Kidney epithelial cell (primary cell): Measurements from ENCODE around the gene SPATA46. TPM values are rescaled to one million over a fixed set of nuclear protein-coding genes. Genes with fewer than 3 reads are reported as not detected.
"Not testable (repeated sequence)": the region's sequence is repeated elsewhere in the genome, so short reads cannot be mapped to it uniquely, and the experiment has no call there.

Experiments used
- DNase-seq: peaks from one replicate; pipeline ENCODE4 v3.0.0-alpha.2; 2010; ENCODE audit warnings: low read depth
- H3K27me3 ChIP-seq: 2 replicates; pipeline ENCODE4 v1.6.0; 2011; ENCODE audit warnings: low read length; ENCODE audit not compliant: control insufficient read depth, insufficient read depth
- H3K36me3 ChIP-seq: 2 replicates; pipeline ENCODE4 v1.5.1; 2011; ENCODE audit warnings: low read length; ENCODE audit not compliant: control insufficient read depth, insufficient read depth
- H3K4me3 ChIP-seq: 2 replicates; pipeline ENCODE4 v1.5.1; 2011; ENCODE audit warnings: low read depth, mild to moderate bottlenecking, control low read depth, low read length
- CTCF ChIP-seq: IDR thresholded peaks from 2 replicates; pipeline ENCODE4 v1.5.1; 2011; ENCODE audit warnings: mild to moderate bottlenecking, moderate library complexity, low read length, control low read depth, inconsistent platforms; ENCODE audit not compliant: insufficient read depth, poor library complexity, severe bottlenecking
- total RNA-seq: library from RNA; depleted of rRNA; stranded (reverse); fragments of >200 nt; gene quantifications from 2 replicates; pipeline ENCODE4 v1.2.3, GENCODE V29; 2015

Gene SPATA46
- total RNA-seq = not detected in 2 replicates

- no peak for TF ChIP-seq CTCF
- no peak for DNase-seq
- Histone ChIP-seq H3K4me3 (no peak within 1 kb of the TSS), H3K27me3 (no peaks in the 10 kb centered on the region), H3K36me3 (no peaks in the 10 kb centered on the region)
Measured at GRCh38 chr1:162376691-162377090, at the start of gene SPATA46. Gene SPATA46 (minus strand): TSS chr1:162376854. CDS start chr1:162376790, 64 bp downstream.

GRCh38 chr1:162422662-162423375 lies 46.2 kb upstream of the SPATA46 start:
- no peak for DNase-seq

GRCh38 chr1:162421258-162422164 lies 44.9 kb upstream of the SPATA46 start:
- TF ChIP-seq CTCF = no peak
- Histone ChIP-seq H3K4me3 (no peak overlapping the region), H3K27me3 (no peaks in the 10 kb centered on the region), H3K36me3 (no peaks in the 10 kb centered on the region)
- DNase-seq = no peak

More at GRCh38 chr1:162422662-162423375, 46.2 kb upstream of the SPATA46 start:
- Histone ChIP-seq H3K36me3 (no peaks in the 10 kb centered on the region), H3K4me3 (no peak overlapping the region), H3K27me3 (no peaks in the 10 kb centered on the region)
- no peak for TF ChIP-seq CTCF

GRCh38 chr1:162420120-162420519 lies 43.5 kb upstream of the SPATA46 start:
- Histone ChIP-seq H3K36me3 (no peaks in the 10 kb centered on the region), H3K4me3 (no peak overlapping the region), H3K27me3 (no peaks in the 10 kb centered on the region)
- no peak for TF ChIP-seq CTCF
- DNase-seq = no peak

GRCh38 chr1:162419450-162419931 lies 42.8 kb upstream of the SPATA46 start:
- not testable (repeated sequence) for H3K36me3 ChIP-seq, H3K4me3 ChIP-seq, H3K27me3 ChIP-seq, DNase-seq

GRCh38 chr1:162418584-162418983 lies 41.9 kb upstream of the SPATA46 start:
- not testable (repeated sequence) for H3K36me3 ChIP-seq, H3K4me3 ChIP-seq, H3K27me3 ChIP-seq, DNase-seq
